Fibroblast of lung (primary cell): Measurements from ENCODE around the gene DENND4A. TPM values are rescaled to one million over a fixed set of nuclear protein-coding genes. Genes with fewer than 3 reads are reported as not detected.

Experiments
- DNase-seq, 2 donors: peaks; one replicate each; pipeline versions ENCODE4 v3.0.0 to v3.0.0-alpha.2; 2010; ENCODE audit warnings: low read depth in 2 of 2
- H2AFZ ChIP-seq: 2 replicates; pipeline ENCODE4 v1.5.1; 2012; ENCODE audit warnings: low read length, control low read depth, inconsistent platforms
- H3K27ac ChIP-seq: 2 replicates; pipeline ENCODE4 v1.5.1; 2011; ENCODE audit warnings: low read length, control low read depth; ENCODE audit not compliant: insufficient read depth
- H3K27me3 ChIP-seq: 2 replicates; pipeline ENCODE4 v1.5.1; 2011; ENCODE audit warnings: mild to moderate bottlenecking, low read length; ENCODE audit not compliant: control insufficient read depth, insufficient read depth
- H3K36me3 ChIP-seq: 2 replicates; pipeline ENCODE4 v1.5.1; 2011; ENCODE audit warnings: low read length; ENCODE audit not compliant: control insufficient read depth, insufficient read depth
- H3K4me1 ChIP-seq: 2 replicates; pipeline ENCODE4 v1.5.1; 2011; ENCODE audit warnings: low read length; ENCODE audit not compliant: control insufficient read depth, insufficient read depth; ENCODE audit errors: extremely low read depth
- H3K4me2 ChIP-seq: 2 replicates; pipeline ENCODE4 v1.5.1; 2011; ENCODE audit warnings: low read length, control low read depth; ENCODE audit not compliant: insufficient read depth; ENCODE audit errors: extremely low read depth
- H3K4me3 ChIP-seq, 4 experiments: fragments of 200-600 bp in 1 of 4; sonication (generic) in 1 of 4; replicated peaks in 1 of 4; 2 replicates each; pipeline ENCODE4 v1.5.1; 2011 to 2016; ENCODE audit warnings: low read length in 4 of 4, low read depth in 3 of 4, mild to moderate bottlenecking in 3 of 4, control low read depth in 2 of 4, inconsistent platforms in 1 of 4, mixed read lengths in 1 of 4; ENCODE audit not compliant: insufficient read depth in 1 of 4; ENCODE audit errors: control extremely low read depth in 1 of 4
- H3K79me2 ChIP-seq: 2 replicates; pipeline ENCODE4 v1.5.1; 2012; ENCODE audit warnings: mild to moderate bottlenecking, low read length, inconsistent platforms; ENCODE audit not compliant: control insufficient read depth, insufficient read depth
- H3K9ac ChIP-seq: 2 replicates; pipeline ENCODE4 v1.5.1; 2011; ENCODE audit warnings: mild to moderate bottlenecking, low read length, control low read depth; ENCODE audit not compliant: insufficient read depth
- H3K9me3 ChIP-seq: 2 replicates; pipeline ENCODE4 v1.5.1; 2012; ENCODE audit warnings: low read depth, low read length; ENCODE audit not compliant: control insufficient read depth, insufficient read depth
- H4K20me1 ChIP-seq: 2 replicates; pipeline ENCODE4 v1.5.1; 2011; ENCODE audit warnings: low read length; ENCODE audit not compliant: control insufficient read depth, insufficient read depth; ENCODE audit errors: extremely low read depth
- EZH2 ChIP-seq: IDR thresholded peaks from 2 replicates; pipeline ENCODE4 v1.5.1; 2012; ENCODE audit warnings: low read length, control low read depth, mild to moderate bottlenecking; ENCODE audit errors: missing control alignments
- polyA plus RNA-seq, 2 donors: library from polyadenylated mRNA; depleted of rRNA in 1 of 2; stranded (reverse) in 1 of 2; unstranded in 1 of 2; fragments of >200 nt; gene quantifications; 2 replicates each; pipeline ENCODE4 v1.2.1, GENCODE V29; 2011 to 2012; ENCODE audit warnings: missing spikeins in 1 of 2
- total RNA-seq: library from RNA; depleted of rRNA; stranded (reverse); fragments of >200 nt; gene quantifications from 2 replicates; pipeline ENCODE4 v1.2.1, GENCODE V29; 2014
- TF ChIP-seq, protein P1 (sequence below), 2 donors: IDR thresholded peaks in 1 of 2; conservative IDR thresholded peaks in 1 of 2; 1 replicate in 1 of 2; 2 replicates in 1 of 2; pipeline ENCODE4 v1.5.1; 2011 to 2012; ENCODE audit warnings: low read length in 2 of 2, control low read depth in 1 of 2, inconsistent platforms in 1 of 2, low read depth in 1 of 2, mild to moderate bottlenecking in 1 of 2

Gene DENND4A
- total and polyA plus RNA-seq, 2 donors (not counting 1 experiment from before 2014, with no cell fraction given), result 16.7 to 30.6 TPM

GRCh38 chr15:65793818-65794104 lies 1.7 kb upstream of the DENND4A start:
- no peak overlapping the region for H3K4me2 ChIP-seq
- H3K4me1 ChIP-seq, result peaks cover 5% of the 10 kb centered on the region
- TF ChIP-seq EZH2, result no peak
- TF ChIP-seq, protein P1, sequence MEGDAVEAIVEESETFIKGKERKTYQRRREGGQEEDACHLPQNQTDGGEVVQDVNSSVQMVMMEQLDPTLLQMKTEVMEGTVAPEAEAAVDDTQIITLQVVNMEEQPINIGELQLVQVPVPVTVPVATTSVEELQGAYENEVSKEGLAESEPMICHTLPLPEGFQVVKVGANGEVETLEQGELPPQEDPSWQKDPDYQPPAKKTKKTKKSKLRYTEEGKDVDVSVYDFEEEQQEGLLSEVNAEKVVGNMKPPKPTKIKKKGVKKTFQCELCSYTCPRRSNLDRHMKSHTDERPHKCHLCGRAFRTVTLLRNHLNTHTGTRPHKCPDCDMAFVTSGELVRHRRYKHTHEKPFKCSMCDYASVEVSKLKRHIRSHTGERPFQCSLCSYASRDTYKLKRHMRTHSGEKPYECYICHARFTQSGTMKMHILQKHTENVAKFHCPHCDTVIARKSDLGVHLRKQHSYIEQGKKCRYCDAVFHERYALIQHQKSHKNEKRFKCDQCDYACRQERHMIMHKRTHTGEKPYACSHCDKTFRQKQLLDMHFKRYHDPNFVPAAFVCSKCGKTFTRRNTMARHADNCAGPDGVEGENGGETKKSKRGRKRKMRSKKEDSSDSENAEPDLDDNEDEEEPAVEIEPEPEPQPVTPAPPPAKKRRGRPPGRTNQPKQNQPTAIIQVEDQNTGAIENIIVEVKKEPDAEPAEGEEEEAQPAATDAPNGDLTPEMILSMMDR (conservative IDR thresholded peaks at IDR 0.05 in 1 of 2, IDR thresholded peaks at IDR 0.05 in 1 of 2; ENCODE audit: low read depth in 1 of 2, low read length in 2 of 2), result no peak
- no peaks in the 10 kb centered on the region for H3K36me3 ChIP-seq
- no peaks in the 10 kb centered on the region for H4K20me1 ChIP-seq
- no peak overlapping the region for H3K9ac ChIP-seq
- H3K79me2 ChIP-seq, result peaks cover 23% of the 10 kb centered on the region
- DNase-seq, result no peak
- no peak overlapping the region for H2AFZ ChIP-seq
- no peaks in the 10 kb centered on the region for H3K9me3 ChIP-seq
- no peak overlapping the region for H3K4me3 ChIP-seq
- H3K27me3 ChIP-seq, result no peaks in the 10 kb centered on the region
- H3K27ac ChIP-seq, result no peak overlapping the region

DNA sequence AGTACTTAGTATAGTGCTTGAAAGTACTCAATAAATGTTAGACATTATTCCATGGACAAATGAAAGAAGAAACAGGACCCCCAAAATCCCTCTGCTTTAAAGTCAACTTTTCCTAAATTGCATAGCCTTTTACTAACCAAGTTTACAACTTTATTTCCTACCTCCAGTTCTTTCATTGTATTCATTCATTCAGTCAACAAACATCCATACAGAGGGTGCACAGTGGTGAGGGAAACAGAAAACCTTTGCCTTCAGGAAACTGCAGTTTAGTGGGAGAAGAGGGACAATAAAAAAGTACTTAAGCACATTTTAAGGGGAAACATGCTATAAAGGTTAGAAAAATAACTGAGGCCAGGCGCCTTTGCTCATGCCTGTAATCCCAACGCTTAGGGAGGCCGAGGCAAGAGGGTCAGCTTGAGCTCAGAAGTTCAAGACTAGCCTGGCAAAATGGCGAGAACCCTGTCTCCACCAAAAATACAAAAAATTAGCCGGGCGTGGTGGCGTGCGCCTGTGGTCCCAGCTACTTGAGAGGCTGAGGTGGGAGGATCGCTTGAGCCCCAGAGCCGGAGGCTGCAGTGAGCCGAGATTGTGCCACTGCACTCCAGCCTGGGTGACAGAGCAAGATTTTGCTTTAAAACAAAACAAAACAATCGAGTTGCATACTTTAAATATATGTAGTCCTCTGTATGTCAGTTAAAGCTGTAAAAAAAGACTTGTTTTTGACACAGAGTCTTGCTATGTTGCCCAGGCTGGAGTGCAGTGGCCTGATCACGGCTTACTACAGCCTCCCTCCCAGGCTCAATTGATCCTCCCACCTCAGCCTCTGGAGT lies 1.1 kb upstream of the DENND4A start:
- TF ChIP-seq EZH2, result no peak
- TF ChIP-seq, protein P1 (conservative IDR thresholded peaks at IDR 0.05 in 1 of 2, IDR thresholded peaks at IDR 0.05 in 1 of 2; ENCODE audit: low read depth in 1 of 2, low read length in 2 of 2), result no peak
- peak overlapping the region; percentile 89 for H2AFZ ChIP-seq

GRCh38 chr15:65791335-65792137 lies 557 bp downstream of the DENND4A start:
- no peaks in the 10 kb centered on the region for H3K9me3 ChIP-seq
- H3K36me3 ChIP-seq, result no peaks in the 10 kb centered on the region
- H3K4me2 ChIP-seq, result peak overlapping the region; percentile 84
- peak overlapping the region; percentile 96 for H3K27ac ChIP-seq
- peaks cover 27% of the 10 kb centered on the region for H3K79me2 ChIP-seq
- no peaks in the 10 kb centered on the region for H3K27me3 ChIP-seq
- DNase-seq, result peak; percentile 24 to 57
- H2AFZ ChIP-seq, result no peak overlapping the region
- no peaks in the 10 kb centered on the region for H4K20me1 ChIP-seq
- peaks cover 4% of the 10 kb centered on the region for H3K4me1 ChIP-seq
- TF ChIP-seq EZH2, result no peak
- TF ChIP-seq, protein P1 (conservative IDR thresholded peaks at IDR 0.05 in 1 of 2, IDR thresholded peaks at IDR 0.05 in 1 of 2; ENCODE audit: low read depth in 1 of 2, low read length in 2 of 2), result no peak
- H3K9ac ChIP-seq, result peak overlapping the region; percentile 82
- H3K4me3 ChIP-seq, result peak overlapping the region; percentile 55 to 91 (median 76)

More for the DNA sequence above, 1.1 kb upstream of the DENND4A start:
- H3K36me3 ChIP-seq, result no peaks in the 10 kb centered on the region
- H3K9ac ChIP-seq, result peak overlapping the region; percentile 70
- peak overlapping the region; percentile 96 for H3K4me2 ChIP-seq
- H3K27me3 ChIP-seq, result no peaks in the 10 kb centered on the region
- H3K9me3 ChIP-seq, result no peaks in the 10 kb centered on the region
- peak overlapping the region; percentile 69 to 91 (median 80) for H3K4me3 ChIP-seq
- no peaks in the 10 kb centered on the region for H4K20me1 ChIP-seq
- H3K4me1 ChIP-seq, result peaks cover 6% of the 10 kb centered on the region
- peaks cover 26% of the 10 kb centered on the region for H3K79me2 ChIP-seq
- no peak for DNase-seq
- peak overlapping the region; percentile 96 for H3K27ac ChIP-seq
